ENCODE data around the gene DUSP22. TPM values are rescaled to one million over a fixed set of nuclear protein-coding genes. Genes with fewer than 3 reads are reported as not detected.

DUSP22 gene
- total RNA-seq, 4 donors from 2014 or later = 53.2 to 89.8 (median 73.7) TPM

- H3K36me3 ChIP-seq = no peaks in the 10 kb centered on the region
- H3K4me1 ChIP-seq = peaks cover 4 to 46% (median 32%) of the 10 kb centered on the region in 4 donors
- WGBS, 2 donors = 23 to 32% methylated on average over 40 to 51 of the region's 52 CpGs
- peak; percentile 54 to 74 for DNase-seq (ENCODE audit: low spot score in 2 of 2)
- peak overlapping the region; percentile 62 to 73 (median 68) for H3K4me3 ChIP-seq
- TF ChIP-seq EP300 (IDR thresholded peaks at IDR 0.05) (peak in 1 of 2 donors; percentile 52), CTCF (IDR thresholded peaks at IDR 0.05) (no peak)
- no peaks in the 10 kb centered on the region for H3K27me3 ChIP-seq
- peaks cover 0 to 7% (median 0%) of the 10 kb centered on the region in 4 donors for H3K9me3 ChIP-seq
- H3K27ac ChIP-seq = peak overlapping the region; percentile 90 to 99 (median 96)
These were observed 362 bp downstream of the DUSP22 start for GRCh38 chr6:292506-293192.

GRCh38 chr6:293193-294174 is 1.2 kb downstream of the DUSP22 start:
- Histone ChIP-seq H3K4me1 (peaks cover 4 to 54% (median 39%) of the 10 kb centered on the region in 4 donors), H3K27me3 (no peaks in the 10 kb centered on the region), H3K36me3 (no peaks in the 10 kb centered on the region), H3K9me3 (peaks cover 0 to 7% (median 0%) of the 10 kb centered on the region in 4 donors), H3K27ac (peak overlapping the region; percentile 90 to 99 (median 96)), H3K4me3 (peak overlapping the region; percentile 62 to 73 (median 68))
- peak in 1 of 2 donors; percentile 51 for DNase-seq (ENCODE audit: low spot score in 2 of 2)
- TF ChIP-seq EP300 (IDR thresholded peaks at IDR 0.05) (peak in 1 of 2 donors; percentile 36), CTCF (IDR thresholded peaks at IDR 0.05) (no peak), POLR2A (IDR thresholded peaks at IDR 0.05) (peak in 1 of 2 donors; percentile 29)
- WGBS, 2 donors = 24 to 32% methylated on average over 24 of the region's 24 CpGs

GRCh38 chr6:294656-295565 is 2.6 kb downstream of the DUSP22 start:
- TF ChIP-seq POLR2A (IDR thresholded peaks at IDR 0.05) (no peak), EP300 (IDR thresholded peaks at IDR 0.05) (no peak), CTCF (IDR thresholded peaks at IDR 0.05) (no peak)
- Histone ChIP-seq H3K27me3 (no peaks in the 10 kb centered on the region), H3K36me3 (no peaks in the 10 kb centered on the region), H3K4me3 (no peak overlapping the region), H3K4me1 (peaks cover 4 to 62% (median 46%) of the 10 kb centered on the region in 4 donors), H3K27ac (peak overlapping the region; percentile 3 to 97 (median 30)), H3K9me3 (peaks cover 0 to 7% (median 0%) of the 10 kb centered on the region in 4 donors)
- no peak for DNase-seq (ENCODE audit: low spot score in 2 of 2)
- 82 to 83% methylated on average over 17 of the region's 17 CpGs for WGBS, 2 donors

- DNase-seq (ENCODE audit: low spot score in 2 of 2) = no peak
- Histone ChIP-seq H3K4me1 (peaks cover 4 to 68% (median 38%) of the 10 kb centered on the region in 4 donors), H3K27me3 (no peaks in the 10 kb centered on the region), H3K36me3 (no peaks in the 10 kb centered on the region), H3K27ac (peak overlapping the region in 3 of 4 donors; percentile 43 to 58 (median 56)), H3K9me3 (peaks cover 0 to 7% (median 0%) of the 10 kb centered on the region in 4 donors), H3K4me3 (no peak overlapping the region)
- whole genome bisulfite sequencing, 2 donors = 39 to 40% methylated on average over 9 of the region's 9 CpGs
- TF ChIP-seq CTCF (IDR thresholded peaks at IDR 0.05) (no peak), EP300 (IDR thresholded peaks at IDR 0.05) (no peak), POLR2A (IDR thresholded peaks at IDR 0.05) (no peak)
These were observed 4.2 kb downstream of the DUSP22 start for GRCh38 chr6:296151-297122.

All from tibial nerve (tissue), 4 donors.